GM23338 (cell line): ENCODE data around the gene ESR1. TPM values are rescaled to one million over a fixed set of nuclear protein-coding genes. Genes with fewer than 3 reads are reported as not detected.
A peak's percentile ranks its signal among the peaks of the same experiment; 100 is the strongest.

ENCODE experiments used
- ATAC-seq: fragments of 200-7000 bp; cut with Tn5 transposase; 3 replicates; pipeline ENCODE4 v1.9.1; 2020
- DNase-seq: peaks from one replicate; pipeline ENCODE4 v3.0.0-alpha.2; 2015; ENCODE audit warnings: low spot score
- H2AFZ ChIP-seq: fragments of 200-600 bp; sonication (generic); 2 replicates; pipeline ENCODE4 v1.8.0; 2016; ENCODE audit warnings: antibody characterized with exemption, mild to moderate bottlenecking, moderate library complexity
- H3F3A ChIP-seq: fragments of 200-600 bp; sonication (generic); replicated peaks from 2 replicates; pipeline ENCODE4 v1.8.0; 2017; ENCODE audit warnings: antibody characterized with exemption, mixed run types, low read depth
- H3K27ac ChIP-seq: fragments of 200-600 bp; sonication (generic); 2 replicates; pipeline ENCODE4 v1.6.1; 2016; ENCODE audit warnings: low read depth
- H3K27me3 ChIP-seq: fragments of 200-600 bp; sonication (generic); 2 replicates; pipeline ENCODE4 v1.8.0; 2016; ENCODE audit warnings: mild to moderate bottlenecking, mixed run types, moderate library complexity; ENCODE audit not compliant: insufficient read depth
- H3K36me3 ChIP-seq: fragments of 200-600 bp; sonication (generic); 2 replicates; pipeline ENCODE4 v1.8.0; 2016; ENCODE audit warnings: mild to moderate bottlenecking; ENCODE audit not compliant: insufficient read depth
- H3K4me1 ChIP-seq: fragments of 200-600 bp; sonication (generic); 2 replicates; pipeline ENCODE4 v1.8.0; 2016; ENCODE audit warnings: mild to moderate bottlenecking, moderate library complexity; ENCODE audit not compliant: insufficient read depth
- H3K4me2 ChIP-seq: fragments of 200-600 bp; sonication (generic); 2 replicates; pipeline ENCODE4 v1.7.1; 2017; ENCODE audit warnings: mixed run types
- H3K4me3 ChIP-seq: fragments of 200-600 bp; sonication (generic); 2 replicates; pipeline ENCODE4 v1.6.1; 2016; ENCODE audit warnings: mixed run types
- H3K79me2 ChIP-seq: fragments of 200-600 bp; sonication (generic); replicated peaks from 2 replicates; pipeline ENCODE4 v1.8.0; 2017; ENCODE audit warnings: mild to moderate bottlenecking; ENCODE audit not compliant: insufficient read depth
- H3K9me2 ChIP-seq: fragments of 200-600 bp; sonication (generic); 2 replicates; pipeline ENCODE4 v1.8.0; 2017; ENCODE audit not compliant: insufficient read depth
- H4K20me1 ChIP-seq: fragments of 200-600 bp; sonication (generic); replicated peaks from 2 replicates; pipeline ENCODE4 v1.8.0; 2017; ENCODE audit warnings: mild to moderate bottlenecking; ENCODE audit not compliant: insufficient read depth
- H3K27ac Mint-ChIP-seq: 2 replicates; pipeline ENCODE4 v1.8.0; 2020; ENCODE audit warnings: inconsistent platforms, mild to moderate bottlenecking, moderate library complexity, mixed read lengths
- H3K27me3 Mint-ChIP-seq: 3 replicates; pipeline ENCODE4 v1.8.0; 2022; ENCODE audit warnings: low read depth, mild to moderate bottlenecking, moderate library complexity, mixed read lengths, inconsistent platforms; ENCODE audit not compliant: insufficient read depth, poor library complexity
- H3K36me3 Mint-ChIP-seq: 3 replicates; pipeline ENCODE4 v1.8.0; 2021; ENCODE audit warnings: low read depth, mild to moderate bottlenecking, inconsistent platforms, moderate library complexity, mixed read lengths
- H3K4me1 Mint-ChIP-seq: 3 replicates; pipeline ENCODE4 v1.8.0; 2020; ENCODE audit warnings: mild to moderate bottlenecking, inconsistent platforms, mixed read lengths
- H3K4me3 Mint-ChIP-seq: 3 replicates; pipeline ENCODE4 v1.8.0; 2021; ENCODE audit warnings: moderate library complexity, mild to moderate bottlenecking, inconsistent platforms, mixed read lengths
- H3K9me3 Mint-ChIP-seq: 3 replicates; pipeline ENCODE4 v1.8.0; 2020; ENCODE audit warnings: moderate library complexity, mild to moderate bottlenecking, inconsistent platforms, mixed read lengths
- STAT1 ChIP-seq: IDR thresholded peaks from one replicate; pipeline ENCODE4 v1.6.1; 2016; ENCODE audit warnings: antibody characterized with exemption; ENCODE audit not compliant: unreplicated experiment
- ZNF114 ChIP-seq: fragments of 250-450 bp; sonication (Bioruptor Pico); IDR thresholded peaks from 2 replicates; pipeline ENCODE4 v1.5.0; 2020; ENCODE audit warnings: mild to moderate bottlenecking, moderate library complexity
- ZNF331 ChIP-seq: fragments of 250-450 bp; sonication (Bioruptor Pico); IDR thresholded peaks from 2 replicates; pipeline ENCODE4 v1.5.0; 2020; ENCODE audit warnings: low read depth, mild to moderate bottlenecking, moderate library complexity
- polyA plus RNA-seq: library from polyadenylated mRNA; unstranded; fragments of >200 nt; fragmentation: Nextera tagmentation; extraction: Ambion mirVana; gene quantifications from 2 replicates; pipeline ENCODE4 v1.2.1, GENCODE V29; 2016
- total RNA-seq: library from RNA; depleted of rRNA; stranded (reverse); fragments of >200 nt; shearing (Covaris generic); gene quantifications from 2 replicates; pipeline ENCODE4 v1.2.3, GENCODE V29; 2014
- TF ChIP-seq, protein P1 (sequence below), 2 experiments: fragments of 200-600 bp in 1 of 2; sonication (generic) in 1 of 2; conservative IDR thresholded peaks; 2 replicates each; pipeline versions ENCODE4 v1.5.1 to v1.6.1; 2016 to 2017; ENCODE audit warnings: antibody characterized with exemption in 2 of 2, low read depth in 2 of 2, mild to moderate bottlenecking in 2 of 2, moderate library complexity in 1 of 2
- TF ChIP-seq, protein P2 (sequence below): IDR thresholded peaks from one replicate; pipeline ENCODE4 v1.6.1; 2018; ENCODE audit warnings: antibody characterized with exemption; ENCODE audit not compliant: unreplicated experiment
- TF ChIP-seq, protein P3 (sequence below): fragments of 250-450 bp; sonication (Bioruptor Pico); IDR thresholded peaks from 2 replicates; pipeline ENCODE4 v1.5.0; 2020; ENCODE audit warnings: mild to moderate bottlenecking, moderate library complexity

The ESR1 gene
- total and polyA plus RNA-seq, 2 experiments from 2014 or later: 0.94 TPM; not detected in 1

DNA sequence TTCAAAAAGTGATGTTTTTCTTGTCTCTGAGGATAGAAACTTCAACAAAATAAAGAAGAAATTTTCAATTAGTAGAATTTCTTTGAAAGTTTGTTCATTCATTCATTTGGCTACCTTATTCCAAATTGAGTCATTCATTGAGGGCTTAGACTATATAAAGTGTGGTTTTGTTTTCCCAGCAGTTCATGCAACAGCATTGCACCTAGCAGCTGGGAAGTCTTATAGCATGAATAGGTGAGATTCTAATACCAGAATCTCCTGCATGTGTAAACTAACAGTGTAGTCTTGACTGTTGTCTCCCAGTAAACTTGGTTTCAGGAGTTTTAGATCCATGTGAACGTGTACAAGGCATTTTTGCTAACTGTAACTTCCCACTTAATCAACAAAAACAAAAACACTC is 7.1 kb downstream of the ESR1 start (continued):
- TF ChIP-seq, protein P1, sequence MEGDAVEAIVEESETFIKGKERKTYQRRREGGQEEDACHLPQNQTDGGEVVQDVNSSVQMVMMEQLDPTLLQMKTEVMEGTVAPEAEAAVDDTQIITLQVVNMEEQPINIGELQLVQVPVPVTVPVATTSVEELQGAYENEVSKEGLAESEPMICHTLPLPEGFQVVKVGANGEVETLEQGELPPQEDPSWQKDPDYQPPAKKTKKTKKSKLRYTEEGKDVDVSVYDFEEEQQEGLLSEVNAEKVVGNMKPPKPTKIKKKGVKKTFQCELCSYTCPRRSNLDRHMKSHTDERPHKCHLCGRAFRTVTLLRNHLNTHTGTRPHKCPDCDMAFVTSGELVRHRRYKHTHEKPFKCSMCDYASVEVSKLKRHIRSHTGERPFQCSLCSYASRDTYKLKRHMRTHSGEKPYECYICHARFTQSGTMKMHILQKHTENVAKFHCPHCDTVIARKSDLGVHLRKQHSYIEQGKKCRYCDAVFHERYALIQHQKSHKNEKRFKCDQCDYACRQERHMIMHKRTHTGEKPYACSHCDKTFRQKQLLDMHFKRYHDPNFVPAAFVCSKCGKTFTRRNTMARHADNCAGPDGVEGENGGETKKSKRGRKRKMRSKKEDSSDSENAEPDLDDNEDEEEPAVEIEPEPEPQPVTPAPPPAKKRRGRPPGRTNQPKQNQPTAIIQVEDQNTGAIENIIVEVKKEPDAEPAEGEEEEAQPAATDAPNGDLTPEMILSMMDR (conservative IDR thresholded peaks at IDR 0.05; ENCODE audit: low read depth in 2 of 2): no peak

DNA sequence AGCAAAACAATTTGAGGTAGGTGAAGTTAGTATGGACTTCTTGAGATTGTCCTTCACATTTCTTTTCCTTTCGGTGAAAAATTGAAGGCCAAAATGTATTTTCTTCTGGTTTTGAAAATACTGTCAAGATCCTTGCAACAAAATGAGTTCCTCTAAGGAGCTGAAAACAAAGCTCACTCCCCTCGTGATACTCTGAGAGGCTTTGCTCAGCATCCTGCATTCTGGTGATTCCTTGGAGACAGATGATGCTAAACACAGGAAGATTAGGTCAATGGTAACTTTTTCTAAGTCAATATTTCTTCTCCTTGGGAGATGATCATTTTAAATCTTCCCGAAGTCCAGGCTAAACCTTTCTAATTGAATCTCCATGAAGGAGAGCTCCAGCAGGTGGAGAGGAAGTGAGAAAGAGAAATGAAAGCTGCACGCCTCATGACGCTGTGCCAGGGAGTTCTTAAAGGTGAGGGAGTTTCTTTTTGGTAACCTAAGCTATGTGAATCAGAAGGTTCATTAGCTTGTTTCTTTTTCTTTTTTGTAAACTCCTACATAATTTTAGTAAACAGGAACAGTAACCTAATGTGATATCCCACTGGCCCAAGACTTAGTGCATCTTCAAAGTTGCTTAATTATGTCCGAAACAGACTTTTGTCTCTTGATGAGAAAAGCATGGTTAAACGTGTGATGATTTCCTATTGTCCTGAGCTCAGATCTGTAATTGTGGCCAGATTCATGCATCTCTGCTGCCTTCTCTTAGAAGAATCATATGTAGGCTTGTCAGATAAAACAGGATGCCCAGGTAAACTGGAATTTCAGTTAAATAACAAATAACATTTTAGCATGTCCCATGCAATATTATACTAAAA is 15.0 kb downstream of the ESR1 start:
- Histone ChIP-seq H3K79me2 (no peaks in the 10 kb centered on the region), H3K4me2 (no peak overlapping the region), H3K9me2 (peaks cover 6% of the 10 kb centered on the region; the same call in 1 of the 2 replicates), H3K4me3 (no peak overlapping the region), H4K20me1 (no peaks in the 10 kb centered on the region), H3K27ac (no peak overlapping the region), H3F3A (no peaks in the 10 kb centered on the region), H3K4me1 (no peaks in the 10 kb centered on the region), H3K36me3 (no peaks in the 10 kb centered on the region), H2AFZ (peak overlapping the region; percentile 34; the same call in 1 of the 2 replicates), H3K27me3 (no peaks in the 10 kb centered on the region)
- Mint-ChIP-seq H3K27ac (no peak overlapping the region), H3K27me3 (no peaks in the 10 kb centered on the region), H3K4me3 (no peak overlapping the region), H3K4me1 (no peaks in the 10 kb centered on the region), H3K9me3 (no peaks in the 10 kb centered on the region), H3K36me3 (no peaks in the 10 kb centered on the region)
- no peak for TF ChIP-seq ZNF114 (CRISPR knock-in tag)
- ATAC-seq: no peak
- no peak for DNase-seq

DNA sequence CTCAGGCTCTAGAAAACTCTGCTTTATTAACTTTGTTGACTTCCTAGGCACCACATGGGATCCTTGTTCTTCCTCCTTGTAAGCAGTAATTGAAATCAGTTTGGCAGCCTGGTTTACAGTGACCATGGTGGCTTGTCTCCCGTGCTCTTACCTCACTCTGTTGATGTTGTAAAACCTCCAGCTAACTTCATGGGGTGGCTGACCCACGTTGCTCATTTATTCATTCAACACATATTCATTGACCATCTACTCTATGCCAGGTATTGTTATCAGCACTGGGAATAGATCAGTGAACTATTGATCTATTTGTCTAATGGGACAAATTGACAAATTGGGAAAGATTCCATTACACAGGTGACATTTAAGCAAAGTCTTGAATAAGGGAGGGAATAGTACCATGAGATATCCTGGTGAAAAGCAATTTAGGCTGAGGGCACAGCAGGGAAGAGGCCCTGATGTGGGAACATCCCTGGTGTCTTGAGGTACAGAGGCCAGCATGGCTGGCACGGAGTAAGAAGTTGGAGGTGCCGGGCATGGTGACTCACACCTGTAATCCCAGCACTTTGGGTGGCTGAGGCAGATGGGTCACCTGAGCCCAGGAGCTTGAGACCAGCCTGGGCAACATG is 19.1 kb downstream of the ESR1 start:
- Mint-ChIP-seq H3K4me1 (peaks cover 6% of the 10 kb centered on the region), H3K27me3 (no peaks in the 10 kb centered on the region), H3K4me3 (no peak overlapping the region), H3K36me3 (no peaks in the 10 kb centered on the region), H3K27ac (no peak overlapping the region), H3K9me3 (no peaks in the 10 kb centered on the region)
- H2AFZ ChIP-seq: no peak overlapping the region
- no peaks in the 10 kb centered on the region for H3K9me2 ChIP-seq
- no peak for ATAC-seq
- no peaks in the 10 kb centered on the region for H3F3A ChIP-seq
- H3K79me2 ChIP-seq: no peaks in the 10 kb centered on the region
- no peak overlapping the region for H3K4me2 ChIP-seq
- H4K20me1 ChIP-seq: no peaks in the 10 kb centered on the region
- no peaks in the 10 kb centered on the region for H3K36me3 ChIP-seq
- no peak overlapping the region for H3K27ac ChIP-seq
- H3K4me3 ChIP-seq: no peak overlapping the region
- H3K4me1 ChIP-seq: 0 out of 2 replicates have a peak, but pooled peaks cover 5% of the 10 kb centered on the region
- no peak for DNase-seq
- no peaks in the 10 kb centered on the region for H3K27me3 ChIP-seq
- TF ChIP-seq, protein P2, sequence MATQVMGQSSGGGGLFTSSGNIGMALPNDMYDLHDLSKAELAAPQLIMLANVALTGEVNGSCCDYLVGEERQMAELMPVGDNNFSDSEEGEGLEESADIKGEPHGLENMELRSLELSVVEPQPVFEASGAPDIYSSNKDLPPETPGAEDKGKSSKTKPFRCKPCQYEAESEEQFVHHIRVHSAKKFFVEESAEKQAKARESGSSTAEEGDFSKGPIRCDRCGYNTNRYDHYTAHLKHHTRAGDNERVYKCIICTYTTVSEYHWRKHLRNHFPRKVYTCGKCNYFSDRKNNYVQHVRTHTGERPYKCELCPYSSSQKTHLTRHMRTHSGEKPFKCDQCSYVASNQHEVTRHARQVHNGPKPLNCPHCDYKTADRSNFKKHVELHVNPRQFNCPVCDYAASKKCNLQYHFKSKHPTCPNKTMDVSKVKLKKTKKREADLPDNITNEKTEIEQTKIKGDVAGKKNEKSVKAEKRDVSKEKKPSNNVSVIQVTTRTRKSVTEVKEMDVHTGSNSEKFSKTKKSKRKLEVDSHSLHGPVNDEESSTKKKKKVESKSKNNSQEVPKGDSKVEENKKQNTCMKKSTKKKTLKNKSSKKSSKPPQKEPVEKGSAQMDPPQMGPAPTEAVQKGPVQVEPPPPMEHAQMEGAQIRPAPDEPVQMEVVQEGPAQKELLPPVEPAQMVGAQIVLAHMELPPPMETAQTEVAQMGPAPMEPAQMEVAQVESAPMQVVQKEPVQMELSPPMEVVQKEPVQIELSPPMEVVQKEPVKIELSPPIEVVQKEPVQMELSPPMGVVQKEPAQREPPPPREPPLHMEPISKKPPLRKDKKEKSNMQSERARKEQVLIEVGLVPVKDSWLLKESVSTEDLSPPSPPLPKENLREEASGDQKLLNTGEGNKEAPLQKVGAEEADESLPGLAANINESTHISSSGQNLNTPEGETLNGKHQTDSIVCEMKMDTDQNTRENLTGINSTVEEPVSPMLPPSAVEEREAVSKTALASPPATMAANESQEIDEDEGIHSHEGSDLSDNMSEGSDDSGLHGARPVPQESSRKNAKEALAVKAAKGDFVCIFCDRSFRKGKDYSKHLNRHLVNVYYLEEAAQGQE: no peak
- TF ChIP-seq ZNF331 (CRISPR knock-in tag): no peak
- TF ChIP-seq, protein P3, sequence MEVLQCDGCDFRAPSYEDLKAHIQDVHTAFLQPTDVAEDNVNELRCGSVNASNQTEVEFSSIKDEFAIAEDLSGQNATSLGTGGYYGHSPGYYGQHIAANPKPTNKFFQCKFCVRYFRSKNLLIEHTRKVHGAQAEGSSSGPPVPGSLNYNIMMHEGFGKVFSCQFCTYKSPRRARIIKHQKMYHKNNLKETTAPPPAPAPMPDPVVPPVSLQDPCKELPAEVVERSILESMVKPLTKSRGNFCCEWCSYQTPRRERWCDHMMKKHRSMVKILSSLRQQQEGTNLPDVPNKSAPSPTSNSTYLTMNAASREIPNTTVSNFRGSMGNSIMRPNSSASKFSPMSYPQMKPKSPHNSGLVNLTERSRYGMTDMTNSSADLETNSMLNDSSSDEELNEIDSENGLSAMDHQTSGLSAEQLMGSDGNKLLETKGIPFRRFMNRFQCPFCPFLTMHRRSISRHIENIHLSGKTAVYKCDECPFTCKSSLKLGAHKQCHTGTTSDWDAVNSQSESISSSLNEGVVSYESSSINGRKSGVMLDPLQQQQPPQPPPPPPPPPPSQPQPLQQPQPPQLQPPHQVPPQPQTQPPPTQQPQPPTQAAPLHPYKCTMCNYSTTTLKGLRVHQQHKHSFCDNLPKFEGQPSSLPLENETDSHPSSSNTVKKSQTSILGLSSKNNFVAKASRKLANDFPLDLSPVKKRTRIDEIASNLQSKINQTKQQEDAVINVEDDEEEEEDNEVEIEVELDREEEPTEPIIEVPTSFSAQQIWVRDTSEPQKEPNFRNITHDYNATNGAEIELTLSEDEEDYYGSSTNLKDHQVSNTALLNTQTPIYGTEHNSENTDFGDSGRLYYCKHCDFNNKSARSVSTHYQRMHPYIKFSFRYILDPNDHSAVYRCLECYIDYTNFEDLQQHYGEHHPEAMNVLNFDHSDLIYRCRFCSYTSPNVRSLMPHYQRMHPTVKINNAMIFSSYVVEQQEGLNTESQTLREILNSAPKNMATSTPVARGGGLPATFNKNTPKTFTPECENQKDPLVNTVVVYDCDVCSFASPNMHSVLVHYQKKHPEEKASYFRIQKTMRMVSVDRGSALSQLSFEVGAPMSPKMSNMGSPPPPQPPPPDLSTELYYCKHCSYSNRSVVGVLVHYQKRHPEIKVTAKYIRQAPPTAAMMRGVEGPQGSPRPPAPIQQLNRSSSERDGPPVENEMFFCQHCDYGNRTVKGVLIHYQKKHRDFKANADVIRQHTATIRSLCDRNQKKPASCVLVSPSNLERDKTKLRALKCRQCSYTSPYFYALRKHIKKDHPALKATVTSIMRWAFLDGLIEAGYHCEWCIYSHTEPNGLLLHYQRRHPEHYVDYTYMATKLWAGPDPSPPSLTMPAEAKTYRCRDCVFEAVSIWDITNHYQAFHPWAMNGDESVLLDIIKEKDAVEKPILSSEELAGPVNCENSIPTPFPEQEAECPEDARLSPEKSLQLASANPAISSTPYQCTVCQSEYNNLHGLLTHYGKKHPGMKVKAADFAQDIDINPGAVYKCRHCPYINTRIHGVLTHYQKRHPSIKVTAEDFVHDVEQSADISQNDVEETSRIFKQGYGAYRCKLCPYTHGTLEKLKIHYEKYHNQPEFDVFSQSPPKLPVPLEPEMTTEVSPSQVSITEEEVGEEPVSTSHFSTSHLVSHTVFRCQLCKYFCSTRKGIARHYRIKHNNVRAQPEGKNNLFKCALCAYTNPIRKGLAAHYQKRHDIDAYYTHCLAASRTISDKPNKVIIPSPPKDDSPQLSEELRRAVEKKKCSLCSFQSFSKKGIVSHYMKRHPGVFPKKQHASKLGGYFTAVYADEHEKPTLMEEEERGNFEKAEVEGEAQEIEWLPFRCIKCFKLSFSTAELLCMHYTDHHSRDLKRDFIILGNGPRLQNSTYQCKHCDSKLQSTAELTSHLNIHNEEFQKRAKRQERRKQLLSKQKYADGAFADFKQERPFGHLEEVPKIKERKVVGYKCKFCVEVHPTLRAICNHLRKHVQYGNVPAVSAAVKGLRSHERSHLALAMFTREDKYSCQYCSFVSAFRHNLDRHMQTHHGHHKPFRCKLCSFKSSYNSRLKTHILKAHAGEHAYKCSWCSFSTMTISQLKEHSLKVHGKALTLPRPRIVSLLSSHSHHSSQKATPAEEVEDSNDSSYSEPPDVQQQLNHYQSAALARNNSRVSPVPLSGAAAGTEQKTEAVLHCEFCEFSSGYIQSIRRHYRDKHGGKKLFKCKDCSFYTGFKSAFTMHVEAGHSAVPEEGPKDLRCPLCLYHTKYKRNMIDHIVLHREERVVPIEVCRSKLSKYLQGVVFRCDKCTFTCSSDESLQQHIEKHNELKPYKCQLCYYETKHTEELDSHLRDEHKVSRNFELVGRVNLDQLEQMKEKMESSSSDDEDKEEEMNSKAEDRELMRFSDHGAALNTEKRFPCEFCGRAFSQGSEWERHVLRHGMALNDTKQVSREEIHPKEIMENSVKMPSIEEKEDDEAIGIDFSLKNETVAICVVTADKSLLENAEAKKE: no peak
- no peak for TF ChIP-seq STAT1
